ENCODE data around the gene RTBDN. TPM values are rescaled to one million over a fixed set of nuclear protein-coding genes. Genes with fewer than 3 reads are reported as not detected.

RTBDN gene
- total RNA-seq, 4 donors from 2014 or later = not detected

DNA sequence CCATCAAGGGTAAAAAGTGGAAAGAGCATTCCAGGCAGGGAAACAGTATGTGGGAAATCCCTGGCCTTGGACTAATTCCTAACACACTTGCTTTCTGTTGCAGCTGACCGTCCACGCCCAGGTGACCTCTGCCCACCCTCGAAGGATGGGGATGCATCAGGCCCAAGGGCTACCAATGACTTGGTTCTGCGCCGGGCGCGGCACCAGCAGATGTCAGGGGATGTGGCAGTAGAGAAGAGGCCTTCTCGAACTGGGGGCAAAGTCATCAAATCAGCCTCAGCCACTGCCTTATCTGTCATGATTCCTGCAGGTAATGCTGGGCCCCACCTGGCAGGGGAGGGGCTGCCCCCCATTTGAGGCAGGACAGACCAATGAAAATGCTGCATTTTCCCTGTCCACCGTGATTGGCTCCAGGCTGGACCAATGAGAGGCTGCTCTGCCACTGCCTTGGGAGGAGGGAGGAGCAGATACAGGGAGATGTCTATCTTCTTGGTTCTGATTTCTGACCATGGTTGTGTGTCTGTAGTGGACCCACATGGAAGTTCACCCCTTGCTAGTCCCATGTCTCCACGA is 34.2 kb upstream of the RTBDN start:
- no peak for TF ChIP-seq POLR2A (IDR thresholded peaks at IDR 0.05)
- TF ChIP-seq, protein P1, sequence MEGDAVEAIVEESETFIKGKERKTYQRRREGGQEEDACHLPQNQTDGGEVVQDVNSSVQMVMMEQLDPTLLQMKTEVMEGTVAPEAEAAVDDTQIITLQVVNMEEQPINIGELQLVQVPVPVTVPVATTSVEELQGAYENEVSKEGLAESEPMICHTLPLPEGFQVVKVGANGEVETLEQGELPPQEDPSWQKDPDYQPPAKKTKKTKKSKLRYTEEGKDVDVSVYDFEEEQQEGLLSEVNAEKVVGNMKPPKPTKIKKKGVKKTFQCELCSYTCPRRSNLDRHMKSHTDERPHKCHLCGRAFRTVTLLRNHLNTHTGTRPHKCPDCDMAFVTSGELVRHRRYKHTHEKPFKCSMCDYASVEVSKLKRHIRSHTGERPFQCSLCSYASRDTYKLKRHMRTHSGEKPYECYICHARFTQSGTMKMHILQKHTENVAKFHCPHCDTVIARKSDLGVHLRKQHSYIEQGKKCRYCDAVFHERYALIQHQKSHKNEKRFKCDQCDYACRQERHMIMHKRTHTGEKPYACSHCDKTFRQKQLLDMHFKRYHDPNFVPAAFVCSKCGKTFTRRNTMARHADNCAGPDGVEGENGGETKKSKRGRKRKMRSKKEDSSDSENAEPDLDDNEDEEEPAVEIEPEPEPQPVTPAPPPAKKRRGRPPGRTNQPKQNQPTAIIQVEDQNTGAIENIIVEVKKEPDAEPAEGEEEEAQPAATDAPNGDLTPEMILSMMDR (IDR thresholded peaks at IDR 0.05) = no peak
- intact Hi-C loops (cut with DNase I; ENCODE audit: low total_unique reads) = no loop called here
- no peak for DNase-seq

DNA sequence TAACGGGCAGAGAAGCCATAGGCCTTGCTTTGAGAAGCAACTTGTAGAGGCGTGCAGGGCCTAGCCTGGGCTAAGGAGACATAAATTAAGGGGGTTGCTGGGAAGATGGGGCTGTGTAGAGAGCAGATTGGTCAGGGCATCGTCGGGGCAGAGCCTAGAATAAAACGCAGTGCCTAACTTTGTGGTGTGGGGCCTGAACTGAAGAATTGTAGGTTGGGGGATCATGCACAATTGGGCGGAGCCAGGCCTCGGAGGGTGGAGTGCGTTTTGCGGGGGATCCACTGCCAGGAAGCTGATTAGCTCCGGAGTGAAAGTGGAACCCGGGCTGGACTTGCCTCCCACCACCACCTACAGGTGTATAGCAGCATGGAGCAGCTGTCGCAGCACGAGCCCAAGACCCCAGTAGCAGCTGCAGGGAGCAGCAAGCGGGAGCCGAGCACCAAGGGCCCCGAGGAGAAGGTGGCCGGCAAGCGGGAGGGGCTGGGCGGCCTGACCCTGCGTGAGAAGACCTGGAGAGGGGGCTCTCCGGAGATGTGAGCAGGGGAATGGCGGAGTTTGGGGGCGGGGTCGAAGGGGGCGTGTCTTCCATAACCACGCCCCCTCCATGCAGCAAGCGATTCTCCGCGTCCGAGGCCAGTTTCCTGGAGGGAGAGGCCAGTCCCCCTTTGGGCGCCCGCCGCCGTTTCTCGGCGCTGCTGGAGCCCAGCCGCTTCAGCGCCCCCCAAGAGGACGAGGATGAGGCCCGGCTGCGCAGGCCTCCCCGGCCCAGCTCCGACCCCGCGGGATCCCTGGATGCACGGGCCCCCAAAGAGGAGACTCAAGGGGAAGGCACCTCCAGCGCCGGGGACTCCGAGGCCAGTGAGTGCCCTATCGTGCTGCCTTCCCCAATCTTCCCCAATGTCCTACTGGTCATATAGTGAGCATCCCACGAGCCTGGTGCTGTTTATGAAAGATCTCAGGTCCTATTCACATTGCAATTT is 33.0 kb upstream of the RTBDN start:
- peak overlapping the region; percentile 10 to 35 for H3K4me3 ChIP-seq
- TF ChIP-seq, protein P1 (IDR thresholded peaks at IDR 0.05) = no peak
- no peak for TF ChIP-seq POLR2A (IDR thresholded peaks at IDR 0.05)
- H3K4me1 ChIP-seq = no peaks in the 10 kb centered on the region
- intact Hi-C loops (cut with DNase I; ENCODE audit: low total_unique reads) = no loop called here
- no peaks in the 10 kb centered on the region for H3K27me3 ChIP-seq
- DNase-seq = peak in 1 of 2 donors; percentile 57
- H3K36me3 ChIP-seq = no peaks in the 10 kb centered on the region
- H3K9me3 ChIP-seq = no peaks in the 10 kb centered on the region
- no peak overlapping the region for H3K27ac ChIP-seq

More for the DNA sequence above, 34.2 kb upstream of the RTBDN start:
- no peak overlapping the region for H3K27ac ChIP-seq
- H3K9me3 ChIP-seq = no peaks in the 10 kb centered on the region
- H3K27me3 ChIP-seq = no peaks in the 10 kb centered on the region
- H3K4me3 ChIP-seq = no peak overlapping the region
- no peaks in the 10 kb centered on the region for H3K36me3 ChIP-seq
- no peaks in the 10 kb centered on the region for H3K4me1 ChIP-seq

DNA sequence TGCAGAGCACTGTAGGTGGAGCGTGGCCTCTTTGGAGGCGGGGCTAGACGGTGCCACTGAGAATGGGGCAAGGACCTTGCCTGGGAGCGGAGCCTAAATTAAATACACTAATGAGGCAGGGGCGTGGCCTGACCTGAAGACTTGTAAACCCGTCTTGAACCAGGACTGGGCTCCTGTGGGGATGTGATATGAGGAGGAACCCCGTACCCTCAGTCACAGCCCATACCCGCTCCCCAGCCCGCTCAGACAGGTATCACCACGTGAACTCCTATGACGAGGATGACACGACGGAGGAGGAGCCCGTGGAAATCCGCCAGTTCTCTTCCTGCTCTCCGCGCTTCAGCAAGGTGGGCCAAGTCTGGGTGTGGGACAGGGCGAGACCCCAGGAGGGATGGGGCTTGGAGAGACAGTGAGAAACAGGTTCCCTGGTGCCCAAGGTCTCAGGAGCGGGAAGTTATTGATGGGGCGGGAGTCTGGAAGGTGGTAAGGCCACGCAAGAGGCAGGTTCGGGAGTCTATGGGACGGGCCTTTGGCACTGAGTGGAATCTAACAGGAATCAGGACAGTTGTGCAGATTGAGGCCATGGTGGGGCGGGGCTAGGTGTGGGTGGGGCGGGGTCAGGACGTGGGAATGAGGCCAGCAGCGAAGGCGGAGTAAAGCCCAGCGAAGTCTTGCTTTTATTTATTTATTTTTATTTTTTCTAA is 32.2 kb upstream of the RTBDN start:
- no peaks in the 10 kb centered on the region for H3K4me1 ChIP-seq
- no peak for DNase-seq
- intact Hi-C loops (cut with DNase I; ENCODE audit: low total_unique reads) = no loop called here
- H3K9me3 ChIP-seq = no peaks in the 10 kb centered on the region
- H3K4me3 ChIP-seq = no peak overlapping the region
- TF ChIP-seq POLR2A (IDR thresholded peaks at IDR 0.05) = no peak
- TF ChIP-seq, protein P1 (IDR thresholded peaks at IDR 0.05) = no peak
- no peak overlapping the region for H3K27ac ChIP-seq
- no peaks in the 10 kb centered on the region for H3K27me3 ChIP-seq
- no peaks in the 10 kb centered on the region for H3K36me3 ChIP-seq

DNA sequence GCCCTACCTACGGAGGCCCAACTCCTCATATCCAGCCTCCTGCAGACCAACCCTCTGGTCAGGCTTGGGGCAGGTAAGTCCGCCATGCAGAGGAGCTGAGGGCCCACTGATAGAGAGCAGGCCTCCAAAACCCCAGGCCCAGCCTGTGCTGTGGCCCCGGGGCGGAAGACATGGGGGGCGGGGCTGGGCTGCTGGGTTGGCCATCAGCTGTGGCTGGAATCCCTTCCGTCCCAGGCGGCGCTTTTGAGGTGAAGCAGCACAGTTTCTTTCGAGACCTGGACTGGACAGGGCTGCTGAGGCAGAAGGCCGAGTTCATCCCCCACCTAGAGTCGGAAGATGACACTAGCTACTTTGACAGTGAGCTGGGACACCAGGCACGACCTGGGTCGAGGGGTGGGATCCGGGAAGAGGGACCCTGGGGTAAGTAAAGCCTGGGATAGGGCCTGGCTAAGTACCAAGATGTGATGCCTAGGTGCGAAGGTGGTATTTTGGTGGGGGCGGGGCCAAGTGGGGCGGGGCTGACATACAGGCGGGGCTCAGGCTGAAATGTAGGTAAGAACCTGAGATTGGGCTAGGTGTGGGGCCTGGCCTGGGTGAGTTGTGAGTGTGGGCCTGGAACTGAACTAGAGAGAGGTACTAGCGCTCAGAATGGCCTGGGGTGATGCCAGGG is 31.5 kb upstream of the RTBDN start:
- TF ChIP-seq, protein P1 (IDR thresholded peaks at IDR 0.05) = no peak
- TF ChIP-seq POLR2A (IDR thresholded peaks at IDR 0.05) = no peak
- H3K27me3 ChIP-seq = no peaks in the 10 kb centered on the region
- DNase-seq = no peak
- intact Hi-C loops (cut with DNase I; ENCODE audit: low total_unique reads) = no loop called here
- H3K27ac ChIP-seq = no peak overlapping the region
- no peaks in the 10 kb centered on the region for H3K4me1 ChIP-seq
- H3K4me3 ChIP-seq = no peak overlapping the region
- H3K36me3 ChIP-seq = no peaks in the 10 kb centered on the region
- no peaks in the 10 kb centered on the region for H3K9me3 ChIP-seq
